ENCODE measurements around the gene PLEKHD1. TPM values are rescaled to one million over a fixed set of nuclear protein-coding genes. Genes with fewer than 3 reads are reported as not detected.

The PLEKHD1 gene
- total RNA-seq, 4 donors from 2014 or later: not detected

- Histone ChIP-seq H3K4me1 (peaks cover 0 to 42% (median 15%) of the 10 kb centered on the region in 4 donors), H3K4me3 (peak overlapping the region in 1 of 4 donors; percentile 44), H3K27ac (no peak overlapping the region), H3K27me3 (peaks cover 0 to 38% of the 10 kb centered on the region in 2 donors), H3K36me3 (no peaks in the 10 kb centered on the region), H3K9me3 (no peaks in the 10 kb centered on the region)
- no peak for DNase-seq
- TF ChIP-seq, protein P1, sequence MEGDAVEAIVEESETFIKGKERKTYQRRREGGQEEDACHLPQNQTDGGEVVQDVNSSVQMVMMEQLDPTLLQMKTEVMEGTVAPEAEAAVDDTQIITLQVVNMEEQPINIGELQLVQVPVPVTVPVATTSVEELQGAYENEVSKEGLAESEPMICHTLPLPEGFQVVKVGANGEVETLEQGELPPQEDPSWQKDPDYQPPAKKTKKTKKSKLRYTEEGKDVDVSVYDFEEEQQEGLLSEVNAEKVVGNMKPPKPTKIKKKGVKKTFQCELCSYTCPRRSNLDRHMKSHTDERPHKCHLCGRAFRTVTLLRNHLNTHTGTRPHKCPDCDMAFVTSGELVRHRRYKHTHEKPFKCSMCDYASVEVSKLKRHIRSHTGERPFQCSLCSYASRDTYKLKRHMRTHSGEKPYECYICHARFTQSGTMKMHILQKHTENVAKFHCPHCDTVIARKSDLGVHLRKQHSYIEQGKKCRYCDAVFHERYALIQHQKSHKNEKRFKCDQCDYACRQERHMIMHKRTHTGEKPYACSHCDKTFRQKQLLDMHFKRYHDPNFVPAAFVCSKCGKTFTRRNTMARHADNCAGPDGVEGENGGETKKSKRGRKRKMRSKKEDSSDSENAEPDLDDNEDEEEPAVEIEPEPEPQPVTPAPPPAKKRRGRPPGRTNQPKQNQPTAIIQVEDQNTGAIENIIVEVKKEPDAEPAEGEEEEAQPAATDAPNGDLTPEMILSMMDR (IDR thresholded peaks at IDR 0.05): no peak
- TF ChIP-seq POLR2A (IDR thresholded peaks at IDR 0.05): no peak
These were observed 90.4 kb downstream of the PLEKHD1 start for GRCh38 chr14:69574954-69575295.

DNA sequence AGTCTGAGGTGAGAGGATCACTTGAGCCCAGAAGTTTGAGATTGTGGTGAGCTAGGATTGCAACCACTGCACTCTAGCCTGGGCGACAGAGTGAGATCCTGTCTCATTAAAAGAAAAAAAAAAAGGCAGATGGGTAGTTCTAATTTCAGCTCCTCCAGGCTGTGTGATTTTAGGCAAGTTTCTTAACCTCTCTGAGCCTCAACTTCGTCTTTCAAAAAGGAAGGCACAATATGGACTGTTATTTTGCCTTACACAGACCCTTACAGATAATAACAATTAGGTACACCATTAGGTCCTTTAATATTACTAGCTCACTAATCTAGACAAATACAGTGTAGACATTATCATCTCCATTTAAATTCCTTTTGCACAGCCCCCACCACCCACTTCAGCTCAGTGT, 94.9 kb downstream of the PLEKHD1 start:
- Histone ChIP-seq H3K4me3 (no peak overlapping the region), H3K36me3 (no peaks in the 10 kb centered on the region), H3K27ac (peak overlapping the region in 1 of 4 donors; percentile 39), H3K27me3 (peaks cover 0 to under 1% of the 10 kb centered on the region in 2 donors), H3K9me3 (no peaks in the 10 kb centered on the region), H3K4me1 (peaks cover 0 to 10% (median under 1%) of the 10 kb centered on the region in 4 donors)
- DNase-seq: no peak
- TF ChIP-seq POLR2A (IDR thresholded peaks at IDR 0.05): no peak

- peak overlapping the region in 2 of 4 donors; percentile 31 to 39 for H3K27ac ChIP-seq
- H3K36me3 ChIP-seq: no peaks in the 10 kb centered on the region
- peak in 2 of 3 donors; percentile 53 to 79 for DNase-seq
- H3K9me3 ChIP-seq: no peaks in the 10 kb centered on the region
- peaks cover 0 to 7% (median 0%) of the 10 kb centered on the region in 4 donors for H3K4me1 ChIP-seq
- H3K27me3 ChIP-seq: no peaks in the 10 kb centered on the region
- H3K4me3 ChIP-seq: no peak overlapping the region
- TF ChIP-seq, protein P1 (IDR thresholded peaks at IDR 0.05): peak in 4 of 6 experiments; percentile 15 to 61 (median 52)
- TF ChIP-seq POLR2A (IDR thresholded peaks at IDR 0.05): no peak
These were observed 95.6 kb downstream of the PLEKHD1 start for GRCh38 chr14:69580009-69580577.

Other genes starting within 250 kb of the PLEKHD1 start
- gene GALNT16, start 224.6 kb upstream of the PLEKHD1 start, total RNA-seq: 10 to 100 TPM in 2 of 4 donors, 1 to 10 TPM in 2; 4.4 to 47.9 (median 11.6) TPM
- 10 to 100 TPM; 35.2 to 99.9 (median 50.4) TPM for gene ERH, start 86.4 kb upstream of the PLEKHD1 start, total RNA-seq
- 100 to 1,000 TPM in 1 of 4 donors, 10 to 100 TPM in 3; 30.5 to 113 (median 77.9) TPM for gene SLC39A9, start 86.0 kb upstream of the PLEKHD1 start, total RNA-seq
- not detected for gene CCDC177, start 90.1 kb downstream of the PLEKHD1 start, total RNA-seq
- gene SUSD6, start 126.9 kb downstream of the PLEKHD1 start, total RNA-seq: 100 to 1,000 TPM in 3 of 4 donors, 10 to 100 TPM in 1; 33.8 to 125 (median 113) TPM

Measured in Peyer's patch (tissue), 4 donors.